GM13977 (cell line): Measurements from ENCODE around the gene OCA2.
A peak's percentile ranks its signal among the peaks of the same experiment; 100 is the strongest.

Experiments
- DNase-seq: peaks from one replicate; pipeline ENCODE4 v3.0.0; 2012; ENCODE audit warnings: low spot score
- in situ Hi-C: fragments of 300-500 bp; cut with MboI; formaldehyde crosslinking; loops from one replicate; pipeline ENCODE4 v1.12.0; 2022; ENCODE audit warnings: low sequenced_read_pairs, low pct_unique_long_range_greater_than_20kb, mixed read lengths, inconsistent platforms; ENCODE audit not compliant: unreplicated experiment
- TF ChIP-seq, protein P1 (sequence below): IDR thresholded peaks from 2 replicates; pipeline ENCODE4 v1.5.1; 2012; ENCODE audit warnings: mild to moderate bottlenecking, control low read depth; ENCODE audit not compliant: insufficient read depth; ENCODE audit errors: extremely low read depth, missing control alignments

The OCA2 gene

DNA sequence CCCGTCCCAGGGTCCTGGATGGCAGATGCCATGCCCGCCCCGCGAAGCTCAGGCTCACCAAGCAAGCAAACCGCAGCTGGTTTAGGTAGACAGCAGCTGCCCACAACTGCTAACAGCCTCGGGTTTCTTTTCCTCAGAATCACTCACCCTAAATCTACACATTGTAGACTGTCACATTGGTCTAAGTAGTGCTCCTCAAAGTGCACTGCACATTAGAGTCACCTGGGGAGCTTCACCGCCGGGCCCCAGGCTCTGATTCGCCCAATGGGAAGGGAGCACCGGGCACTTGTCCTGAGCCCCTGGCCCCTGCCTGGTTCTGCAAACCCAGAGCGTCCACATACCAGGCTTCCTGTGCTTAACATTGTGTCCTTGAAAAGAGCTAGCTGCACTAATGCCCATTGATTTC lies 752 bp downstream of the OCA2 start:
- TF ChIP-seq, protein P1, sequence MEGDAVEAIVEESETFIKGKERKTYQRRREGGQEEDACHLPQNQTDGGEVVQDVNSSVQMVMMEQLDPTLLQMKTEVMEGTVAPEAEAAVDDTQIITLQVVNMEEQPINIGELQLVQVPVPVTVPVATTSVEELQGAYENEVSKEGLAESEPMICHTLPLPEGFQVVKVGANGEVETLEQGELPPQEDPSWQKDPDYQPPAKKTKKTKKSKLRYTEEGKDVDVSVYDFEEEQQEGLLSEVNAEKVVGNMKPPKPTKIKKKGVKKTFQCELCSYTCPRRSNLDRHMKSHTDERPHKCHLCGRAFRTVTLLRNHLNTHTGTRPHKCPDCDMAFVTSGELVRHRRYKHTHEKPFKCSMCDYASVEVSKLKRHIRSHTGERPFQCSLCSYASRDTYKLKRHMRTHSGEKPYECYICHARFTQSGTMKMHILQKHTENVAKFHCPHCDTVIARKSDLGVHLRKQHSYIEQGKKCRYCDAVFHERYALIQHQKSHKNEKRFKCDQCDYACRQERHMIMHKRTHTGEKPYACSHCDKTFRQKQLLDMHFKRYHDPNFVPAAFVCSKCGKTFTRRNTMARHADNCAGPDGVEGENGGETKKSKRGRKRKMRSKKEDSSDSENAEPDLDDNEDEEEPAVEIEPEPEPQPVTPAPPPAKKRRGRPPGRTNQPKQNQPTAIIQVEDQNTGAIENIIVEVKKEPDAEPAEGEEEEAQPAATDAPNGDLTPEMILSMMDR, result no peak
- in situ Hi-C loops, result no loop called here
- no peak for DNase-seq

DNA sequence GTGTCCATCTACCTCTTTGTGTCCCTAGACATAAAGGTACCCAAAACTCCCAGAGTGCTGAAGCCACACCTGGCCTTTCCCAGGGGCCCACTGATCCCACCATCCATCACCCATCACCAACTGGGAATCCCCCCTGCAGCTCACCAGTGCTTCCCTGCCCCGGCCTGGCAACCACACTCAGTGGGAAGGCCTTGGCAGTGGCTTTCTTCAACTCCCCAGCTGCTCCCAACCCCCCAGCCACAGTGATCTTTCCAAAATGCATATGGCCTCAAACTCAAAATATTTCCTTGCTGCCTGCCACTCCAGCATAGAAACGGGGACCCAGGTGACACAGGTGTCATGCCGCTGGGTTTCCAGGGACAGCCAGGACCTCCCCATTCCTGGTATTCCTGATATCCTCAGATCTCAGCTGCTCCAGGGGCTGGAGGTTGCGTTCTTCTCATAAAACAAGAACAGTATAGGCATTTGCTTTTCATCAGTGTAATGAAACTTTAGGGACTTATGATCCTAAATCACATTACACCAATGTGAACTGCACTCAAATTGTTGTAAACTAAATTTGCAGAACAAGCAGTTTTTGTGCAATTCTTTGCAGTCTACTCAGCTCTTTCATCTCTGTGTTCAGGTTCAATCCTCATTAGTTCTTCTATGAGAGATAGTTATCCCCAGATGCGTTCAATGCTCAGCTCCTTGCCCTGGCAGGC lies 1.3 kb downstream of the OCA2 start:
- TF ChIP-seq, protein P1, result no peak
- no peak for DNase-seq
- in situ Hi-C loops, result no loop called here

DNA sequence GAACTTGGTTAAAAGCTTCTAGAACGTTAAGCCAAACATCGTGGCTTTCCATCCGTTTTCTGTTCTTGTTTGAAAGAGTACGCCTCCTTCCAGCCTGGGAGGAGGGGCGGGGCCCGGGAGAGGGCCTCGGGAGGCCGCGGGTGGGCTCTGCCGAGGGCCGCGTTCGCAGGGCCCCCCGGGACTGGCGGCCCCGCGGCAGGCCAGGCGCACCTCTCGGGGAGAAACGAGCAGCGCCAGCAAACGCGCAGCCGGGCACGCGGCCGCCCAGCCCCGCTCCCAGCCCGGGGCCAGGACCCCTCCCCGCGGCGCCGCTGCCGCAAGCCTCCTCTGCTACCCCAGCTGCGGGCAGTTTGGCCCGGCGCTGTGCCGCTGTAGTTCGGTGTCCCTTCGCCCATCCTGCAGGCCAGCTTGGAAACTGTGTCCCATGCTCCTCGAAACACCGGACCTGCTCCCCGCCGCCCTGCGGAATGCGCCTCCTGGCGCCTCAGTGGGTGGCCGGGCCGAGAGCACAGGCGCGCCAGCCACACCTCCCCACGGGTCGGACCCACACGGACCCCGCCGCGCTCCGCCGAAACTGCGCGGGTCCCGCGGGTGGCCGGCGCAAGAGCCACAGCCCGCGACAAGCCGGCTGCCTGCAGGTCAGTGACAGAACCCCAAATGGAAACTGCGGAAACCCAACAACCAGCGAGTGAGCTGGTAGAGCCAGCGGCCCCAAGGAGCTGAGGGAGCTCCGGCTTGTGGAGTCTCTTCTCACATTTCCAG lies 2.3 kb downstream of the OCA2 start:
- TF ChIP-seq, protein P1, result no peak
- in situ Hi-C loops, result no loop called here
- no peak for DNase-seq

DNA sequence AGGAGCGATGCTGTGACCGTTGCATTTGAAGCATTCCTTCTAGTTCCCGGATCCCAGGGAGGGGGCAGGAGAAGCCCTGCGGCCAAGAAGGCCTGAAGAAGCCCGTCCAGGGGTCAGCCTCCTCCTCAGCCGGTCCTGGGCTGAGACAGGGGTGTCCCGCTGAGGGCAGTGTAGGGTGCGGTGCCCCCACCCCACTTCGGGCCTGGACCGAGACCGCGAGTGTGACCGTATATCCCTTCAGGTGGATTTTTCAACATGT lies 2.8 kb downstream of the OCA2 start:
- in situ Hi-C loops, result no loop called here

DNA sequence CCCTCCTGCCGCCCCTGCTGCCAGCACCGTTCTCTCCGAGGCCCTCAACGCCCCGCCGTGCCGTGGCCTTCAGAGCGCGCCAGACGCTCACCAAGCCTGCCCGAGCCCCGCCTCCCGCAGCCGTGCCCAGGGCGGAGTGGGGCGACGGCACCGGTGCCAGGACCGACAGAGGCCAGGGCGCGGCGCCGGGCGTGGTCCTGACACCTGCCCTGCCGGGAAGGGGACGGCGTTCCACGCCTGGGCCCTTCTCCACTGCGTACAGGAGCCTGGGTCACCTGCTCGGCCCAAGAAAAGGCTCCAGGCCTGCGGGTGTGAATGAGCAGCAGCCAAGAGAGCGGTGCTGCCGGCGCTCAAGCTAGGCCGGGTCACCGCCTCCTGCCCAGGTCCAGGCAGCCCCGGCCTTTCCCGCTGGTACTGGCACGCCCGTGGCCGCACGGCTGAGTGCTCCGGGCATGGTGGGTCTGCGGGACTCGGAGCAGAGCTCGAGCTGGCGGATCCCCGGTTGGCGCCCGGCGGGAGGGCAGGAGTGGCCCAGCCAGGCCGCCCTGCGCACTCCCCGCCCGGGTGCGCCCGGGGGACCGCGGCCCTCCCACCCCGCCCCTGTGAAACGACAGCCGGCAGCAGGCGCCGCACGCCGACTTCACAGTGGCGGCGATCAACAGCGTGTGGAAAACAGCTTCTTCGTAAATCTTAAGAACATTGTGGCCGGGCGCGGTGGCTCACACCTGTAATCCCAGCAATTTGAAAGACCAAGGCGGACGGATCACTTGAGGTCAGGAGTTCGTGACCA lies 4.2 kb downstream of the OCA2 start:
- in situ Hi-C loops, result no loop called here
- no peak for DNase-seq
- TF ChIP-seq, protein P1, result no peak

More for the DNA sequence above, 2.8 kb downstream of the OCA2 start:
- no peak for DNase-seq
- TF ChIP-seq, protein P1, result no peak

DNA sequence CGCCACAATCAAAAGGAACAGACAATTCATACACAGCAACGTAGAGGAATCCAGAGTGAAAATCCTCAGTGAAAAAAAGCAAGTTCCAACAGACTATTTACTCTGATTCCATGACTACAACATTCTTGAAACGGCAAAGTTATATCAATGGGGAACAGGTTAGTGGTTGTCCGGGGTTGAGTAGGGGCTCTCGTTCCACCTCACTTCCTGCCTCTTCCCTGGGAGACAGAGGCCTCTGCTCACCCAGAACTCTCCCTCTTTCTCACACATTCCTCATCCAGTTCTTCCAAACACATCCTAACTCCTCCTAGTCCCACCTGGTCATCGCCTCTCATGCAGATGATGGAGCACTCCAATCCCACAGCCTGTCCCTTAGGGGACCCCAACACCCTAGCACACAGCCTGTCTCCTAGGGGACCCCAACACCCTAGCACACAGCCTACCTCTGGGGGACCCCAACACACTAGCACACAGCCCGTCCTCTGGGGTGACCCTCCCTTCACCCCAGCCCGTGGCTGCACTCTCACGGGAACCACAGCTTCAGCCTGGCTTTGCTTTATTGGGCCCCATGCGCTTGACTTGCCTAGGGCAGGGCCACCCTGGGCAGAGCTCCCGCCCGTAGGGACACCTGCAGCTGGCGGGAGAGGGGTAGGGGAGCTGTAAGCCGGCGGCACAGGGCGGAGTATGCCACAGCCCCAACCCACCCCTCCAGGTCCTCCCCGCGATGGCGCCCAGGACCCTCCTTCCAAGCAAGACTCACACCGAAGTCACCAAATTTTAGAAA lies 5.2 kb downstream of the OCA2 start:
- TF ChIP-seq, protein P1, result no peak
- in situ Hi-C loops, result no loop called here
- DNase-seq, result peak; percentile 5
